GM21576 (cell line): Measurements from ENCODE around the gene DTL.
"Not testable (repeated sequence)": the region's sequence is repeated elsewhere in the genome, so short reads cannot be mapped to it uniquely, and the experiment has no call there.

Experiments
- ATAC-seq: cut with Tn5 transposase; IDR thresholded peaks from one replicate; pipeline ENCODE4 v1.9.1; 2021; ENCODE audit warnings: mild to moderate bottlenecking, moderate library complexity; ENCODE audit not compliant: unreplicated experiment

DTL gene, protein sequence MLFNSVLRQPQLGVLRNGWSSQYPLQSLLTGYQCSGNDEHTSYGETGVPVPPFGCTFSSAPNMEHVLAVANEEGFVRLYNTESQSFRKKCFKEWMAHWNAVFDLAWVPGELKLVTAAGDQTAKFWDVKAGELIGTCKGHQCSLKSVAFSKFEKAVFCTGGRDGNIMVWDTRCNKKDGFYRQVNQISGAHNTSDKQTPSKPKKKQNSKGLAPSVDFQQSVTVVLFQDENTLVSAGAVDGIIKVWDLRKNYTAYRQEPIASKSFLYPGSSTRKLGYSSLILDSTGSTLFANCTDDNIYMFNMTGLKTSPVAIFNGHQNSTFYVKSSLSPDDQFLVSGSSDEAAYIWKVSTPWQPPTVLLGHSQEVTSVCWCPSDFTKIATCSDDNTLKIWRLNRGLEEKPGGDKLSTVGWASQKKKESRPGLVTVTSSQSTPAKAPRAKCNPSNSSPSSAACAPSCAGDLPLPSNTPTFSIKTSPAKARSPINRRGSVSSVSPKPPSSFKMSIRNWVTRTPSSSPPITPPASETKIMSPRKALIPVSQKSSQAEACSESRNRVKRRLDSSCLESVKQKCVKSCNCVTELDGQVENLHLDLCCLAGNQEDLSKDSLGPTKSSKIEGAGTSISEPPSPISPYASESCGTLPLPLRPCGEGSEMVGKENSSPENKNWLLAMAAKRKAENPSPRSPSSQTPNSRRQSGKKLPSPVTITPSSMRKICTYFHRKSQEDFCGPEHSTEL

DNA sequence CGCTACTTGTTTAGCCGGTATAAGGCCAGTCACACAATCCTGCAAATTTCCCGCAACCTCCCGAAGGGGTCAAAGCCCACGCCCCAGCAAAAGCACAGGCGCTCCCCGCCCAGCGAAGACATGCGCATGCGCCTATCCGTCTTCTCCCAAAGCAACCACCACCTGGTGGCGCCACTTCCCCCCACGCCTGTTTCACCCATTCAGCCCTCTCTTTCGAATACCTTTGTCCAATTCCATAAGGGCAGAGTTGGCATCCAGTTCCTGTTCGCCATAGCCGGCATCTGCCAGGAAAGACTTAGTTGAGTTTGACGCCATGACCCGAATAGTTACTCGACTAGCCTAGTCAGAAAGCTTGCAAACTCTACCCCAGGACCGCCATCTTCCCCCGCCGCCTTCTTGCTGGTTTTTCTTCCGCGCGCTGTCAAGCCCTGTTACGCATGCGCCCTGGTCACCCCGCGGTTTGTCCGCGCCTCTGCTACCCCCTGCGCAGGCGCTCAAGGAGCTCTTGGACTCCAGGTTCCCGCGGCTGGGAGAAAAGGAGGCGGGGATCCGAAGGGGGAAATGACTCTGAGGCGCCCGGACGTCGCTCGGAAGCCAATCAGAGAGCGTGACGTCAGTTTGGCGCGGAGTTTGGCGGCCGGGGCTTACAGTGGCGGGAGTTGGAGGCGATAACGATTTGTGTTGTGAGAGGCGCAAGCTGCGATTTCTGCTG, at the start of gene DTL, which contains the start of gene INTS7:
Gene DTL, plus strand, starts transcription at position 626 of the 712 bp plus-strand sequence. CDS start 143 bp downstream, outside the sequence.
Gene INTS7, minus strand, starts transcription at position 435 of the 712 bp plus-strand sequence. Its CDS starts 120 bp downstream, at position 315.
- ATAC-seq, result peak; percentile 66

DNA sequence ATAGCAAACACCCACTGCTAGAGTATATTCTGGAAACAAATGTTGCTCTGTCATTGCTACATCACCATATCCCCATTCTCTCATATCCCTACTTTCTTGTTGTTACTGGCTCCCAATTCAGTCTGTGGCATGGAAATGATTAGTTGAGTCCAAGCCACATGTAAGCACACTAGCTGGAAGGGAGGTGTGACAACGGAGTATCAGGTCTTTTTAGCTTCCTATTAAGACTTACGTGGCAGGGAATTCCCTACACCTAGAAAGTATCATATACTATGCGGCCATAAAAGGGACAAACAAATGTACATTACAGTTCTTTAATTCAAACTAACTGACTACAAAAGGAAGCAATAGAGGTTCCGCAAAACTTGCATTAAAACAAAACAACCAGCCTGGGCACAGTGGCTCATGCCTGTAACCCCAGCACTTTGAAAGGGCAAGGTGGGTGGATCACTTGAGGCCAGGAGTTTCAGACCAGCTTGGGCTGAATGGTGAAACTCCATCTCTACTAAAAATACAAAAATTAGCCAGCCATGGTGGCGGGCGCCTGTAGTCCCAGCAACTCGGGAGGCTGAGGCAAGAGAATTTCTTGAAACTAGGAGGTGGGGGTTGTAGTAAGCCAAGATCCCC, 48.8 kb upstream of the DTL start:
- ATAC-seq, result no peak

DNA sequence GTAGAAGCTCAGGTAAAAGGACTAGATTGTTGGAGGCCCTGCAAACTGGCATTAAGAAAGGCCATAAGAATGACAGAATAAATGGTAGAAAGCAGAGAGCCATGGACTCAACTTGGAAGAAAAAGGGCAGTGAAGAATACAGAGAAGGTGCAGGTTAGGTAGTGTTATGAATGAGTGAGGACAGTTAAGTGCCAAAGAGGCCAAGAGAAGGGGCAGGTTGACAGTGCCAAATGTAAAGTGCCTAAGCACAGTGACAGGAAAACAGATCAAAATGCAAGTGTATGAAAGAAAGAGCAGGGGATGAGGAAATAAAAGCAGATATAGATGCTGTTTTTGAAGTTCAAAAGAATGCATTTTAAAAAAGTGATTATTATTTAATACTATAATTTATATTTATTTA, 43.9 kb upstream of the DTL start:
- ATAC-seq, result no peak

GRCh38 chr1:211997426-211997825, 38.1 kb upstream of the DTL start:
- not testable (repeated sequence) for ATAC-seq

DNA sequence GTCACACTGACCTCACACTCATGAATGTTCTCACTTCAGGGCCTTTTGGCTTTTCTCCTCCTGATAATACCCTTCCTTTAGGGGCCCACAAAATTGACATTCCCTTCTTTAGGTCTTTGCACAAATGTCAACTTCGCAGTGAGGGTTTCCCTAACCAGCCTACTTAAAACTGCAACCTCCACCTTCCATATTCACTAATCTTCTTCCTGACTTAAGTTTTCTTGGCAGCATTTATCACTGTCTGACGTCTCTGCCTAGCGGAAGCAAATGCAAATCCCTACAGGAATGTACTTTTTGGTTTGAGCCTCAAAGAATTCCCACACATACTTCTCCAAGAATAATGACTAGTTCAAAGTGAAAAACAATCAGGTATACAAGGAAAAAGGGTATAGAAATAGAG, 33.0 kb upstream of the DTL start:
- no peak for ATAC-seq

- ATAC-seq, result no peak
Observed at GRCh38 chr1:212004895-212005608, 30.5 kb upstream of the DTL start.

GRCh38 chr1:212007178-212007577, 28.4 kb upstream of the DTL start:
- ATAC-seq, result no peak

GRCh38 chr1:212007886-212008285, 27.7 kb upstream of the DTL start:
- no peak for ATAC-seq

DNA sequence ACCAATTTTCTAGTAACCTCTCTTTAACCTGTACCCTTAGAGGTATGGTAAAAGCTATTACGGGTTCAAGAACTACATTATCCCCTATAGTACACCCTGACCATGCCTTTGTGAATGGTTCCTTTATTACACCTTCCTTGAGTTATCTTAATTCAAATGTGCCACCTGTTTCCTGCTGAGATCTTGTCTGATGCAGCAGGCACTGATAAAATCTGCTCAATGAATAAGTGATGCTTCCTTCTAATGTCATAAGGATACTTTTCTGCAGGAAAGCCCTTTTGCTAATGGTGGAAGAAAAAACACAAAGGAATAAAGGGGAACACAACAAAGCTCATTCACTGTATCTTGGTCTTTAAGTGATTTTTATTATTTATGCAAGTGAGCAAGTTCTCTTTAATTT, 26.0 kb upstream of the DTL start:
- ATAC-seq, result no peak

DNA sequence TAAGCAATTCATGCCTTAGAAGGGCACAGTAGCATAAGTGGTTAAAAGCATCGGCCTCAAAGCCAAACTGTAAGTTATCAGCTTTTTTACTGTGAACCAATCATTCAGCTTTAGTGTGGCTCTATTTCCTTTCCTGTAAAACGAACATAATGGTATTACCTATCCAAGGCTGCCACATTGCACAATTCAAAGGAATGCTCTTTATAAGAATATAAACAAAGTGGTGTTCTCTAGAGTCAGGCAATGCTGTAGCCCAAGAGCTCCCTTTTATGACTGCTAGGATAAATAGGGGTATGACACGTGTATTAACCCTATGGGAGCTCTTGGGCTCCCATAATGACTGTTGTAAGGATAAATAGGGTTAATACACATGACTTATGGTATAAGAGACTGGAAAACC, 25.5 kb upstream of the DTL start:
- ATAC-seq, result no peak

- ATAC-seq, result peak; percentile 97
Observed at GRCh38 chr1:212012034-212012740, 23.4 kb upstream of the DTL start.

DNA sequence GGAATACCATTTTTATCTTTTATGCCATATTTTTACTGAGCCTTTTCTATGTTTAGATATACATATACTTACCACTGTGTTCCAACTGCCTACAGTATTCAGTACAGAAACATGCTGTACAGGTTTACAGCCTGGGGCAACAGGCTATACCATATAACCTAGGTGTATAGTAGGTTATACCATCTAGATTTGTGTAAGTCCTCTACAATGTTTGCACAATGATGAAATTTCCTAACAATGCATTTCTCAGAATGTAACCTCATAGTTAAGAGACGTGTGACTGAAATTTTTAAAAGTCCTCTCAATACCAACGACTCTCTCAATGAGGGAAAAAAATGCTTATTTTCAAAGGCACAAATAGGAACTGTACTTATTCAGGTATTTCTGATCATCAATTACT, 21.9 kb upstream of the DTL start:
- no peak for ATAC-seq

GRCh38 chr1:212020975-212021374, 14.6 kb upstream of the DTL start:
- no peak for ATAC-seq

GRCh38 chr1:212021563-212021962, 14.0 kb upstream of the DTL start:
- ATAC-seq, result no peak

GRCh38 chr1:212022908-212023307, 12.6 kb upstream of the DTL start:
- not testable (repeated sequence) for ATAC-seq

DNA sequence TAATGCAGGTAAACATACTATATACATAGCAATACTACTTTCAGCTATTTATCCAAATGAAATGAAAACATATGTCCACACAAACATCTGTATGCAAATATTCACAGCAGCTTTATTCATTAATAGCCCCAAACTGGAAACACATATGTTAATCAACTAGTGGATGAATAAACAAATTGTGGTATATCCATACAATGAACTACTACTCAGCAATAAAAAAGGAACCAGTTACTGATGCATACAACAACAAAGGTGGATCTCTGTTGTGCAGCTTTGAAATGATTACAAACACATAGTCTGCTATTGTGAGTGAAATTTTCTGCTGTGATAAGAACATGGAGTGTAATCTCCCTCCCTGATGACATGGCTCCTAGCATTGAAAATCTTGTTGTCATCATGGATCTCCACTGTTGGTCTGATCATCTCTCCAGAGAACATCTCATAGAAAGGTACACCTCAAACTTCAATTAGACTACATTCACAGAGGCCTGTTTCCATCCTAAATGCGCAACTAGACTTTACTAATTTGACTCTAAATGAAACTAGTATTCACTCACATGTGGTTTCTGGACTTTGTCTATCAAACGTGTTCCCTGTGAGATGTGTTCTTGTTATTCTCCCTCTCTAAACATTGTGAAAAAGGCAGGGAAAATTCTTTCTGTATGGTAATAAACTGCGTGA, 10.9 kb upstream of the DTL start:
- ATAC-seq, result no peak

GRCh38 chr1:212027727-212028126, 7.8 kb upstream of the DTL start:
- ATAC-seq, result not testable (repeated sequence)

GRCh38 chr1:212030936-212031528, 4.5 kb upstream of the DTL start:
- no peak for ATAC-seq
